ENCODE results near the gene CXXC4. TPM values are rescaled to one million over a fixed set of nuclear protein-coding genes. Genes with fewer than 3 reads are reported as not detected.

The CXXC4 gene
- total and polyA plus RNA-seq, 5 donors: 2.5 to 12.2 (median 6.0) TPM

- 77% methylated on average over 2 of the region's 2 CpGs for WGBS
- intact Hi-C loops (cut with DNase I): no loop called here
- no peak for ATAC-seq
- Histone ChIP-seq H3K4me3 (ENCODE audit: low read length) (no peak overlapping the region), H3K27ac (ENCODE audit: low read length) (no peak overlapping the region), H3K9me3 (ENCODE audit: control insufficient read depth, low read length) (no peaks in the 10 kb centered on the region), H3K4me1 (ENCODE audit: control insufficient read depth, insufficient read depth, low read length) (peaks cover 4% of the 10 kb centered on the region), H3K27me3 (ENCODE audit: control insufficient read depth, insufficient read depth) (no peaks in the 10 kb centered on the region)
- no peak for DNase-seq
These were observed 9.8 kb upstream of the CXXC4 start for GRCh38 chr4:104504536-104504935.

GRCh38 chr4:104502471-104502870, 7.8 kb upstream of the CXXC4 start:
- 47% methylated on average over 2 of the region's 2 CpGs for WGBS
- no peak for DNase-seq

GRCh38 chr4:104501290-104501689, 6.6 kb upstream of the CXXC4 start:
- intact Hi-C loops (cut with DNase I): no loop called here
- H3K27ac ChIP-seq (ENCODE audit: low read length): no peak overlapping the region
- ATAC-seq: peak; percentile 89 to 91

More at GRCh38 chr4:104502471-104502870, 7.8 kb upstream of the CXXC4 start:
- no peak overlapping the region for H3K27ac ChIP-seq (ENCODE audit: low read length)
- no peak overlapping the region for H3K4me3 ChIP-seq (ENCODE audit: low read length)
- intact Hi-C loops (cut with DNase I): no loop called here
- no peaks in the 10 kb centered on the region for H3K27me3 ChIP-seq (ENCODE audit: control insufficient read depth, insufficient read depth)
- peaks cover 4% of the 10 kb centered on the region for H3K4me1 ChIP-seq (ENCODE audit: control insufficient read depth, insufficient read depth, low read length)
- H3K9me3 ChIP-seq (ENCODE audit: control insufficient read depth, low read length): no peaks in the 10 kb centered on the region
- ATAC-seq: no peak

GRCh38 chr4:104500442-104500841, 5.7 kb upstream of the CXXC4 start:
- Histone ChIP-seq H3K27ac (ENCODE audit: low read length) (peak overlapping the region; percentile 68), H3K9me3 (ENCODE audit: control insufficient read depth, low read length) (no peaks in the 10 kb centered on the region), H3K4me3 (ENCODE audit: low read length) (no peak overlapping the region), H3K27me3 (ENCODE audit: control insufficient read depth, insufficient read depth) (no peaks in the 10 kb centered on the region), H3K4me1 (ENCODE audit: control insufficient read depth, insufficient read depth, low read length) (peaks cover 4% of the 10 kb centered on the region)
- DNase-seq: peak; percentile 17 to 61 (median 56)
- peak; percentile 87 to 94 for ATAC-seq
- intact Hi-C loops (cut with DNase I): no loop called here
- 36% methylated on average over 5 of the region's 5 CpGs for WGBS

More at GRCh38 chr4:104501290-104501689, 6.6 kb upstream of the CXXC4 start:
- 28% methylated on average over 3 of the region's 3 CpGs for WGBS
- H3K4me1 ChIP-seq (ENCODE audit: control insufficient read depth, insufficient read depth, low read length): peaks cover 4% of the 10 kb centered on the region
- no peaks in the 10 kb centered on the region for H3K27me3 ChIP-seq (ENCODE audit: control insufficient read depth, insufficient read depth)
- DNase-seq: no peak
- H3K4me3 ChIP-seq (ENCODE audit: low read length): no peak overlapping the region
- H3K9me3 ChIP-seq (ENCODE audit: control insufficient read depth, low read length): no peaks in the 10 kb centered on the region

- no peaks in the 10 kb centered on the region for H3K4me1 ChIP-seq (ENCODE audit: control insufficient read depth, insufficient read depth, low read length)
- no peaks in the 10 kb centered on the region for H3K9me3 ChIP-seq (ENCODE audit: control insufficient read depth, low read length)
- peak overlapping the region; percentile 79 for H3K27ac ChIP-seq (ENCODE audit: low read length)
- peak overlapping the region; percentile 75 for H3K4me3 ChIP-seq (ENCODE audit: low read length)
- ATAC-seq: no peak
- 17% methylated on average over 5 of the region's 5 CpGs for WGBS
- no peaks in the 10 kb centered on the region for H3K27me3 ChIP-seq (ENCODE audit: control insufficient read depth, insufficient read depth)
- intact Hi-C loops (cut with DNase I): no loop called here
- no peak for DNase-seq
These were observed 509 bp downstream of the CXXC4 start for GRCh38 chr4:104494185-104494584.

- Histone ChIP-seq H3K4me3 (ENCODE audit: low read length) (peak overlapping the region; percentile 20), H3K27me3 (ENCODE audit: control insufficient read depth, insufficient read depth) (no peaks in the 10 kb centered on the region), H3K27ac (ENCODE audit: low read length) (no peak overlapping the region), H3K9me3 (ENCODE audit: control insufficient read depth, low read length) (no peaks in the 10 kb centered on the region), H3K4me1 (ENCODE audit: control insufficient read depth, insufficient read depth, low read length) (no peaks in the 10 kb centered on the region)
- ATAC-seq: no peak
- intact Hi-C loops (cut with DNase I): no loop called here
- 81% methylated on average over 3 of the region's 3 CpGs for WGBS
- DNase-seq: no peak
These were observed 1.4 kb downstream of the CXXC4 start for GRCh38 chr4:104493081-104493831.

GRCh38 chr4:104492183-104492771, 2.4 kb downstream of the CXXC4 start:
- no peaks in the 10 kb centered on the region for H3K9me3 ChIP-seq (ENCODE audit: control insufficient read depth, low read length)
- 11% methylated on average over 7 of the region's 7 CpGs for WGBS
- H3K4me1 ChIP-seq (ENCODE audit: control insufficient read depth, insufficient read depth, low read length): no peaks in the 10 kb centered on the region
- ATAC-seq (no peak), DNase-seq (peak in 1 of 3 donors; percentile 18)
- H3K4me3 ChIP-seq (ENCODE audit: low read length): peak overlapping the region; percentile 59
- peak overlapping the region; percentile 82 for H3K27ac ChIP-seq (ENCODE audit: low read length)
- H3K27me3 ChIP-seq (ENCODE audit: control insufficient read depth, insufficient read depth): no peaks in the 10 kb centered on the region
- intact Hi-C loops (cut with DNase I): no loop called here

- DNase-seq (peak; percentile 52 to 85 (median 84)), ATAC-seq (peak; percentile 40 to 42)
- H3K27ac ChIP-seq (ENCODE audit: low read length): peak overlapping the region; percentile 39
- peak overlapping the region; percentile 59 for H3K4me3 ChIP-seq (ENCODE audit: low read length)
- intact Hi-C loops (cut with DNase I): no loop called here
- WGBS: under 1% methylated on average over 47 of the region's 47 CpGs
- H3K4me1 ChIP-seq (ENCODE audit: control insufficient read depth, insufficient read depth, low read length): no peaks in the 10 kb centered on the region
- no peaks in the 10 kb centered on the region for H3K27me3 ChIP-seq (ENCODE audit: control insufficient read depth, insufficient read depth)
- H3K9me3 ChIP-seq (ENCODE audit: control insufficient read depth, low read length): no peaks in the 10 kb centered on the region
These were observed 3.1 kb downstream of the CXXC4 start for GRCh38 chr4:104491481-104492182.

GRCh38 chr4:104490770-104491480, 3.8 kb downstream of the CXXC4 start:
- H3K27me3 ChIP-seq (ENCODE audit: control insufficient read depth, insufficient read depth): no peaks in the 10 kb centered on the region
- peak overlapping the region; percentile 94 for H3K27ac ChIP-seq (ENCODE audit: low read length)
- peak; percentile 71 to 80 for ATAC-seq
- under 1% methylated on average over 53 of the region's 55 CpGs for WGBS
- H3K4me3 ChIP-seq (ENCODE audit: low read length): peak overlapping the region; percentile 59
- H3K4me1 ChIP-seq (ENCODE audit: control insufficient read depth, insufficient read depth, low read length): no peaks in the 10 kb centered on the region
- peak; percentile 85 to 94 (median 93) for DNase-seq
- intact Hi-C loops (cut with DNase I): no loop called here
- no peaks in the 10 kb centered on the region for H3K9me3 ChIP-seq (ENCODE audit: control insufficient read depth, low read length)

- intact Hi-C loops (cut with DNase I): no loop called here
- DNase-seq: peak in 2 of 3 donors; percentile 20 to 32
- Histone ChIP-seq H3K4me1 (ENCODE audit: control insufficient read depth, insufficient read depth, low read length) (no peaks in the 10 kb centered on the region), H3K27ac (ENCODE audit: low read length) (peak overlapping the region; percentile 94), H3K4me3 (ENCODE audit: low read length) (peak overlapping the region; percentile 59), H3K9me3 (ENCODE audit: control insufficient read depth, low read length) (no peaks in the 10 kb centered on the region), H3K27me3 (ENCODE audit: control insufficient read depth, insufficient read depth) (no peaks in the 10 kb centered on the region)
- WGBS: 50% methylated on average over 7 of the region's 7 CpGs
- no peak for ATAC-seq
These were observed 4.5 kb downstream of the CXXC4 start for GRCh38 chr4:104490096-104490769.
